NB4 (cell line): Measurements from ENCODE around the gene MYLK4.

Experiments
- POLR2A ChIP-seq: IDR thresholded peaks from 2 replicates; pipeline ENCODE4 v1.6.1; 2011; ENCODE audit warnings: mild to moderate bottlenecking; ENCODE audit not compliant: insufficient read length; ENCODE audit errors: extremely low read depth
- TF ChIP-seq, protein P1 (sequence below): IDR thresholded peaks from one replicate; pipeline ENCODE4 v1.5.1; 2012; ENCODE audit warnings: low read depth, low read length

DNA sequence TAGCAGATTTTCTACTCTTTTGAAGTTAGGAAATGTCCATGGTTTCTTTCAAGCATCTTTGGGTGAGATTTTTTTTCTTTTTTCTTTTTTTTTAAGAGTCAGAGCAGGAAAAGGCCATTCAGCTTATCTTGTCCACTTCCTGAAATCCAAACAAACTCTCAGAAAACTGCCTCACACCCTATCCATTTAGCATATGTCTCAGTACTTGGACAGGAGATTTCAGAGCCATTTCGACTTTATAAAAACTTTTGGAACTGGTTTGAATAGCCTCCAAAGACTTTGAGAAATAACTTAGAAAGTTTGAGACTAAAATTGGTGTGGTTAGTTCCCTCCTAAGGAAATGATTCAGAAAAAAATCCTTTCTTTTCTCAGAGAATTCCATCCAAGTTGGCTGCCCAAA lies 125.1 kb downstream of the MYLK4 start:
- TF ChIP-seq, protein P1, sequence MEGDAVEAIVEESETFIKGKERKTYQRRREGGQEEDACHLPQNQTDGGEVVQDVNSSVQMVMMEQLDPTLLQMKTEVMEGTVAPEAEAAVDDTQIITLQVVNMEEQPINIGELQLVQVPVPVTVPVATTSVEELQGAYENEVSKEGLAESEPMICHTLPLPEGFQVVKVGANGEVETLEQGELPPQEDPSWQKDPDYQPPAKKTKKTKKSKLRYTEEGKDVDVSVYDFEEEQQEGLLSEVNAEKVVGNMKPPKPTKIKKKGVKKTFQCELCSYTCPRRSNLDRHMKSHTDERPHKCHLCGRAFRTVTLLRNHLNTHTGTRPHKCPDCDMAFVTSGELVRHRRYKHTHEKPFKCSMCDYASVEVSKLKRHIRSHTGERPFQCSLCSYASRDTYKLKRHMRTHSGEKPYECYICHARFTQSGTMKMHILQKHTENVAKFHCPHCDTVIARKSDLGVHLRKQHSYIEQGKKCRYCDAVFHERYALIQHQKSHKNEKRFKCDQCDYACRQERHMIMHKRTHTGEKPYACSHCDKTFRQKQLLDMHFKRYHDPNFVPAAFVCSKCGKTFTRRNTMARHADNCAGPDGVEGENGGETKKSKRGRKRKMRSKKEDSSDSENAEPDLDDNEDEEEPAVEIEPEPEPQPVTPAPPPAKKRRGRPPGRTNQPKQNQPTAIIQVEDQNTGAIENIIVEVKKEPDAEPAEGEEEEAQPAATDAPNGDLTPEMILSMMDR: no peak
- no peak for TF ChIP-seq POLR2A
